ENCODE results near the gene METTL5.

- TF ChIP-seq CTCF (IDR thresholded peaks at IDR 0.05) = no peak
- no peak for TF ChIP-seq ZFX (IDR thresholded peaks at IDR 0.05; ENCODE audit: borderline replicate concordance)
Measured at GRCh38 chr2:169775765-169776164, 48.9 kb downstream of the METTL5 start.
